ENCODE results near the gene VPS13D.

VPS13D gene

GRCh38 chr1:12383786-12384185 is 154.0 kb downstream of the VPS13D start:
- H2AFZ ChIP-seq (ENCODE audit: low read depth, low read length): no peak overlapping the region
- ATAC-seq (ENCODE audit: insufficient read depth, low read depth) (no peak), DNase-seq (no peak)
- no peaks in the 10 kb centered on the region for H3K27me3 ChIP-seq (ENCODE audit: insufficient read depth, low read length, poor library complexity)
- peaks cover 20% of the 10 kb centered on the region for H3K9me3 ChIP-seq (ENCODE audit: insufficient read depth, low read length, severe bottlenecking)
- no peak overlapping the region for H3K9ac ChIP-seq (ENCODE audit: low read depth, low read length)
- H3K4me1 ChIP-seq (ENCODE audit: insufficient read depth, low read length): no peaks in the 10 kb centered on the region
- H3K27ac ChIP-seq (ENCODE audit: low read length): no peak overlapping the region
- H3K4me3 ChIP-seq (ENCODE audit: low read depth in 1 of 2, low read length in 2 of 2): no peak overlapping the region
- H3K36me3 ChIP-seq (ENCODE audit: insufficient read depth, low read length): peaks cover 63% of the 10 kb centered on the region
- no peak for TF ChIP-seq CTCF (IDR thresholded peaks at IDR 0.05; ENCODE audit: borderline replicate concordance, extremely low read depth, low read length, poor library complexity, severe bottlenecking)
- TF ChIP-seq EZH2 (IDR thresholded peaks at IDR 0.05; ENCODE audit: borderline replicate concordance, low read depth, low read length, severe bottlenecking): no peak
- no peaks in the 10 kb centered on the region for H3K79me2 ChIP-seq (ENCODE audit: insufficient read depth, low read length)
- no peak overlapping the region for H3K4me2 ChIP-seq (ENCODE audit: insufficient read depth, low read length)
- H4K20me1 ChIP-seq (ENCODE audit: insufficient read depth, low read length): no peaks in the 10 kb centered on the region

- H3K4me1 ChIP-seq (ENCODE audit: insufficient read depth, low read length): no peaks in the 10 kb centered on the region
- no peaks in the 10 kb centered on the region for H4K20me1 ChIP-seq (ENCODE audit: insufficient read depth, low read length)
- no peak for ATAC-seq (ENCODE audit: insufficient read depth, low read depth)
- H3K9me3 ChIP-seq (ENCODE audit: insufficient read depth, low read length, severe bottlenecking): peaks cover 20% of the 10 kb centered on the region
- no peaks in the 10 kb centered on the region for H3K27me3 ChIP-seq (ENCODE audit: insufficient read depth, low read length, poor library complexity)
- no peaks in the 10 kb centered on the region for H3K79me2 ChIP-seq (ENCODE audit: insufficient read depth, low read length)
- H3K36me3 ChIP-seq (ENCODE audit: insufficient read depth, low read length): peaks cover 67% of the 10 kb centered on the region
- H3K9ac ChIP-seq (ENCODE audit: low read depth, low read length): no peak overlapping the region
- no peak for TF ChIP-seq EZH2 (IDR thresholded peaks at IDR 0.05; ENCODE audit: borderline replicate concordance, low read depth, low read length, severe bottlenecking)
- TF ChIP-seq CTCF (IDR thresholded peaks at IDR 0.05; ENCODE audit: borderline replicate concordance, extremely low read depth, low read length, poor library complexity, severe bottlenecking): no peak
- DNase-seq: no peak
- no peak overlapping the region for H3K4me2 ChIP-seq (ENCODE audit: insufficient read depth, low read length)
- H3K27ac ChIP-seq (ENCODE audit: low read length): no peak overlapping the region
- no peak overlapping the region for H3K4me3 ChIP-seq (ENCODE audit: low read depth in 1 of 2, low read length in 2 of 2)
- H2AFZ ChIP-seq (ENCODE audit: low read depth, low read length): no peak overlapping the region
Observed at GRCh38 chr1:12384836-12385456, 155.1 kb downstream of the VPS13D start.

- ATAC-seq (ENCODE audit: insufficient read depth, low read depth): no peak
- H3K4me1 ChIP-seq (ENCODE audit: insufficient read depth, low read length): no peaks in the 10 kb centered on the region
- H3K9me3 ChIP-seq (ENCODE audit: insufficient read depth, low read length, severe bottlenecking): peaks cover 20% of the 10 kb centered on the region
- H3K4me2 ChIP-seq (ENCODE audit: insufficient read depth, low read length): no peak overlapping the region
- H3K27me3 ChIP-seq (ENCODE audit: insufficient read depth, low read length, poor library complexity): no peaks in the 10 kb centered on the region
- no peak for DNase-seq
- H3K79me2 ChIP-seq (ENCODE audit: insufficient read depth, low read length): no peaks in the 10 kb centered on the region
- H3K9ac ChIP-seq (ENCODE audit: low read depth, low read length): no peak overlapping the region
- H4K20me1 ChIP-seq (ENCODE audit: insufficient read depth, low read length): no peaks in the 10 kb centered on the region
- no peak overlapping the region for H3K27ac ChIP-seq (ENCODE audit: low read length)
- H3K4me3 ChIP-seq (ENCODE audit: low read depth in 1 of 2, low read length in 2 of 2): no peak overlapping the region
- TF ChIP-seq CTCF (IDR thresholded peaks at IDR 0.05; ENCODE audit: borderline replicate concordance, extremely low read depth, low read length, poor library complexity, severe bottlenecking) (no peak), EZH2 (IDR thresholded peaks at IDR 0.05; ENCODE audit: borderline replicate concordance, low read depth, low read length, severe bottlenecking) (no peak)
- H3K36me3 ChIP-seq (ENCODE audit: insufficient read depth, low read length): peaks cover 78% of the 10 kb centered on the region
- no peak overlapping the region for H2AFZ ChIP-seq (ENCODE audit: low read depth, low read length)
Observed at GRCh38 chr1:12386130-12386529, 156.3 kb downstream of the VPS13D start.
